Forelimb muscle (tissue), 1 donor: Measurements from ENCODE around the gene MAPKAPK2. TPM values are rescaled to one million over a fixed set of nuclear protein-coding genes. Genes with fewer than 3 reads are reported as not detected.
"Not testable (repeated sequence)": the region's sequence is repeated elsewhere in the genome, so short reads cannot be mapped to it uniquely, and the experiment has no call there.

ENCODE experiments used
- DNase-seq: peaks from one replicate; pipeline ENCODE4 v3.0.0-alpha.2; 2013; ENCODE audit warnings: low read depth
- polyA plus RNA-seq: library from polyadenylated mRNA; unstranded; fragments of 120-200 nt; gene quantifications from one replicate; pipeline ENCODE4 v1.2.1, GENCODE V29; 2013; ENCODE audit not compliant: insufficient read length

Gene MAPKAPK2
- 75.5 TPM for polyA plus RNA-seq

GRCh38 chr1:206684478-206685333, at the start of gene MAPKAPK2:
Gene MAPKAPK2 (plus strand): TSS chr1:206684905. CDS start chr1:206685230, 325 bp downstream.
- DNase-seq, result no peak

- DNase-seq, result peak; percentile 73
Measured at GRCh38 chr1:206635080-206635977, 49.4 kb upstream of the MAPKAPK2 start, which contains the start of gene DYRK3. Gene DYRK3 (plus strand): TSS chr1:206635536. CDS start chr1:206635704, 168 bp downstream.

- DNase-seq, result no peak
Measured at GRCh38 chr1:206635978-206636345, 48.7 kb upstream of the MAPKAPK2 start.

GRCh38 chr1:206636671-206637070, 48.0 kb upstream of the MAPKAPK2 start:
- DNase-seq, result no peak

- DNase-seq, result no peak
Measured at GRCh38 chr1:206637605-206638004, 47.1 kb upstream of the MAPKAPK2 start.

- DNase-seq, result not testable (repeated sequence)
Measured at GRCh38 chr1:206642074-206642473, 42.6 kb upstream of the MAPKAPK2 start.

- DNase-seq, result no peak
Measured at GRCh38 chr1:206643118-206643698, 41.5 kb upstream of the MAPKAPK2 start.

- DNase-seq, result no peak
Measured at GRCh38 chr1:206646504-206646903, 38.2 kb upstream of the MAPKAPK2 start.

GRCh38 chr1:206647224-206647623, 37.5 kb upstream of the MAPKAPK2 start:
- no peak for DNase-seq

- DNase-seq, result no peak
Measured at GRCh38 chr1:206649261-206649921, 35.3 kb upstream of the MAPKAPK2 start.

- DNase-seq, result no peak
Measured at GRCh38 chr1:206651014-206651413, 33.7 kb upstream of the MAPKAPK2 start.

- DNase-seq, result no peak
Measured at GRCh38 chr1:206651958-206652890, 32.5 kb upstream of the MAPKAPK2 start.

GRCh38 chr1:206653715-206654459, 30.8 kb upstream of the MAPKAPK2 start:
- no peak for DNase-seq

GRCh38 chr1:206654828-206655227, 29.9 kb upstream of the MAPKAPK2 start:
- no peak for DNase-seq

GRCh38 chr1:206655471-206655882, 29.2 kb upstream of the MAPKAPK2 start:
- DNase-seq, result no peak

GRCh38 chr1:206656936-206657335, 27.8 kb upstream of the MAPKAPK2 start:
- no peak for DNase-seq

GRCh38 chr1:206657751-206658150, 27.0 kb upstream of the MAPKAPK2 start:
- no peak for DNase-seq

- no peak for DNase-seq
Measured at GRCh38 chr1:206658264-206658980, 26.3 kb upstream of the MAPKAPK2 start.

GRCh38 chr1:206658981-206659273, 25.8 kb upstream of the MAPKAPK2 start:
- no peak for DNase-seq
